GM18868 (cell line): ENCODE data around the gene ALOX5AP.
"Not testable (repeated sequence)": the region's sequence is repeated elsewhere in the genome, so short reads cannot be mapped to it uniquely, and the experiment has no call there.

Source experiments
- ATAC-seq: cut with Tn5 transposase; IDR thresholded peaks from one replicate; pipeline ENCODE4 v1.9.1; 2021; ENCODE audit warnings: mild to moderate bottlenecking, moderate library complexity; ENCODE audit not compliant: unreplicated experiment

The ALOX5AP gene

GRCh38 chr13:30737511-30738337, 2.4 kb downstream of the ALOX5AP start:
- ATAC-seq = no peak

GRCh38 chr13:30738526-30739236, 3.3 kb downstream of the ALOX5AP start:
- no peak for ATAC-seq

- ATAC-seq = no peak
Observed at GRCh38 chr13:30739237-30739528, 3.8 kb downstream of the ALOX5AP start.

- peak; percentile 57 for ATAC-seq
Observed at GRCh38 chr13:30739761-30740642, 4.7 kb downstream of the ALOX5AP start.

GRCh38 chr13:30742901-30743300, 7.6 kb downstream of the ALOX5AP start:
- ATAC-seq = no peak

- ATAC-seq = no peak
Observed at GRCh38 chr13:30743319-30744055, 8.1 kb downstream of the ALOX5AP start.

- peak; percentile 79 for ATAC-seq
Observed at GRCh38 chr13:30744056-30744680, 8.8 kb downstream of the ALOX5AP start.

- no peak for ATAC-seq
Observed at GRCh38 chr13:30744681-30745077, 9.3 kb downstream of the ALOX5AP start.

- no peak for ATAC-seq
Observed at GRCh38 chr13:30745906-30746686, 10.8 kb downstream of the ALOX5AP start.

- ATAC-seq = no peak
Observed at GRCh38 chr13:30746791-30747190, 11.4 kb downstream of the ALOX5AP start.

- not testable (repeated sequence) for ATAC-seq
Observed at GRCh38 chr13:30747845-30748244, 12.5 kb downstream of the ALOX5AP start.

- ATAC-seq = no peak
Observed at GRCh38 chr13:30748717-30749116, 13.4 kb downstream of the ALOX5AP start.

GRCh38 chr13:30750036-30750435, 14.7 kb downstream of the ALOX5AP start:
- no peak for ATAC-seq

GRCh38 chr13:30751183-30751933, 16.0 kb downstream of the ALOX5AP start:
- ATAC-seq = no peak

- ATAC-seq = no peak
Observed at GRCh38 chr13:30752201-30752797, 17.0 kb downstream of the ALOX5AP start.

- no peak for ATAC-seq
Observed at GRCh38 chr13:30753030-30753616, 17.8 kb downstream of the ALOX5AP start.

GRCh38 chr13:30755678-30756077, 20.3 kb downstream of the ALOX5AP start:
- no peak for ATAC-seq
